ENCODE results near the gene HMGB1.
A peak's percentile ranks its signal among the peaks of the same experiment; 100 is the strongest.

The HMGB1 gene

GRCh38 chr13:30473675-30474074 is 7.9 kb upstream of the HMGB1 start:
- Histone ChIP-seq H3K27me3 (ENCODE audit: insufficient read depth, poor library complexity, severe bottlenecking) (no peaks in the 10 kb centered on the region), H3K27ac (ENCODE audit: poor library complexity, severe bottlenecking) (no peak overlapping the region), H3K9me3 (ENCODE audit: severe bottlenecking) (no peaks in the 10 kb centered on the region), H3K36me3 (ENCODE audit: low read depth) (no peaks in the 10 kb centered on the region), H3K4me1 (ENCODE audit: insufficient read depth, poor library complexity, severe bottlenecking) (no peaks in the 10 kb centered on the region), H3K4me3 (ENCODE audit: severe bottlenecking) (no peak overlapping the region)
- DNase-seq (ENCODE audit: low spot score) (no peak), ATAC-seq (ENCODE audit: low read depth) (no peak)
- no peak for TF ChIP-seq CTCF (IDR thresholded peaks at IDR 0.05; ENCODE audit: poor library complexity, severe bottlenecking)

DNA sequence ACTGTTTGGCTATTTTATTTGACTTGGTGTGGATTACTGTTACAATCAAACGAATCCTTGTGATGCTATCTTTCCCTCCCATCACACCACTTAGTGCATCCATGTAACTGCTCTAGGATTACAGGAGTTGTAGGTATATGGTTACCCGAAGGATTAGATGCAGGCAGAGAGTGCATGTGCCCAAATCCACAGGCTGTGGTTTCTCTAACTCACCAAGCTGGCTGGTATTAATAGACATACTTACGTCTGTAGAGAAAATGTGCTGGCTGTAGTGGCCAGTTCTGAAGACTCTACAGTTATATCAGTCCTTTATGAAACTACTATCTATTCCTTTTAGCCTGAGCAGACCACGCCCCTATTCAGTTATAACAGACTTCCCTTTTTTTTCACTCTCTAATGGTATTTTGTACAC is 1.1 kb upstream of the HMGB1 start:
- no peaks in the 10 kb centered on the region for H3K9me3 ChIP-seq (ENCODE audit: severe bottlenecking)
- peaks cover 21% of the 10 kb centered on the region for H3K36me3 ChIP-seq (ENCODE audit: low read depth)
- peak overlapping the region; percentile 87 for H3K27ac ChIP-seq (ENCODE audit: poor library complexity, severe bottlenecking)
- H3K4me3 ChIP-seq (ENCODE audit: severe bottlenecking), result no peak overlapping the region
- no peaks in the 10 kb centered on the region for H3K27me3 ChIP-seq (ENCODE audit: insufficient read depth, poor library complexity, severe bottlenecking)
- no peak for TF ChIP-seq CTCF (IDR thresholded peaks at IDR 0.05; ENCODE audit: poor library complexity, severe bottlenecking)
- ATAC-seq (ENCODE audit: low read depth) (no peak), DNase-seq (ENCODE audit: low spot score) (no peak)
- peaks cover 21% of the 10 kb centered on the region for H3K4me1 ChIP-seq (ENCODE audit: insufficient read depth, poor library complexity, severe bottlenecking)

DNA sequence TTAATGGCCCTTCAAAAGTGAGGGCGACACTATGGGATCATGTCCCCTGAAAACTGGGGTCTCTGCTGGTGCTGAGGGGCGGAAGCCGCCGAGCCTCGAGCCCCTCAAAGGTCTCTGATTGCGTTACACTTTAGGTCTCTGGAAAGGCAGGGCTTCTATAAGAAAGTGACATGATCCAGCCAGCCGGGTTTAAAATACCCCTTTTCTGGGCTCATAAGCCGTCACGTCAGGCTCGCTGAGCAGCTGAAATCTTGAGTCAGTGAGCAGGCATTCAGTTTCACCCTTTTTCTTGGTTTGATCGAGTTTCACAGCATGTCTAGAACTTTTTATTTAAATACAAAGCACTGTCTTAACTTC is 600 bp upstream of the HMGB1 start:
- H3K36me3 ChIP-seq (ENCODE audit: low read depth), result peaks cover 26% of the 10 kb centered on the region
- peak overlapping the region; percentile 99 for H3K4me3 ChIP-seq (ENCODE audit: severe bottlenecking)
- peak overlapping the region; percentile 87 for H3K27ac ChIP-seq (ENCODE audit: poor library complexity, severe bottlenecking)
- no peaks in the 10 kb centered on the region for H3K9me3 ChIP-seq (ENCODE audit: severe bottlenecking)
- TF ChIP-seq CTCF (IDR thresholded peaks at IDR 0.05; ENCODE audit: poor library complexity, severe bottlenecking), result no peak
- DNase-seq (ENCODE audit: low spot score) (no peak), ATAC-seq (ENCODE audit: low read depth) (no peak)
- H3K4me1 ChIP-seq (ENCODE audit: insufficient read depth, poor library complexity, severe bottlenecking), result peaks cover 21% of the 10 kb centered on the region
- no peaks in the 10 kb centered on the region for H3K27me3 ChIP-seq (ENCODE audit: insufficient read depth, poor library complexity, severe bottlenecking)

DNA sequence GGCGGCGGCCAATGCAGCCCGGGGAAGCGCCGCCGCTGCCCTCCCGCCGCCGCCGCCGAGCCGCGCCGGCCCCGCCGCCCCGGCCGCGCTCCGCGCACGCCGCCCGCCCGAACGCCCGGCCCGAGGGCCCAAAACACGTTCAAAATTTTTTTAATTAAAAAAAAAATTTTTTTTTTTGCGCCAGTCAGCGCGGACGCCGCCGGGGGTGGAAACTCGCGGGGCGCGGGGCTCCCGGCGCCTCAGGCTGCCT is 468 bp downstream of the HMGB1 start:
- H3K4me1 ChIP-seq (ENCODE audit: insufficient read depth, poor library complexity, severe bottlenecking), result peaks cover 21% of the 10 kb centered on the region
- peak overlapping the region; percentile 99 for H3K4me3 ChIP-seq (ENCODE audit: severe bottlenecking)
- no peaks in the 10 kb centered on the region for H3K27me3 ChIP-seq (ENCODE audit: insufficient read depth, poor library complexity, severe bottlenecking)
- ATAC-seq (ENCODE audit: low read depth), result no peak
- H3K27ac ChIP-seq (ENCODE audit: poor library complexity, severe bottlenecking), result peak overlapping the region; percentile 87
- no peak for DNase-seq (ENCODE audit: low spot score)
- H3K36me3 ChIP-seq (ENCODE audit: low read depth), result peaks cover 28% of the 10 kb centered on the region
- H3K9me3 ChIP-seq (ENCODE audit: severe bottlenecking), result no peaks in the 10 kb centered on the region
- TF ChIP-seq CTCF (IDR thresholded peaks at IDR 0.05; ENCODE audit: poor library complexity, severe bottlenecking), result no peak

GRCh38 chr13:30464496-30465342 is 1.0 kb downstream of the HMGB1 start:
- Histone ChIP-seq H3K27me3 (ENCODE audit: insufficient read depth, poor library complexity, severe bottlenecking) (no peaks in the 10 kb centered on the region), H3K36me3 (ENCODE audit: low read depth) (peaks cover 32% of the 10 kb centered on the region), H3K4me1 (ENCODE audit: insufficient read depth, poor library complexity, severe bottlenecking) (peaks cover 21% of the 10 kb centered on the region), H3K27ac (ENCODE audit: poor library complexity, severe bottlenecking) (peak overlapping the region; percentile 87), H3K9me3 (ENCODE audit: severe bottlenecking) (no peaks in the 10 kb centered on the region), H3K4me3 (ENCODE audit: severe bottlenecking) (peak overlapping the region; percentile 53)
- no peak for TF ChIP-seq CTCF (IDR thresholded peaks at IDR 0.05; ENCODE audit: poor library complexity, severe bottlenecking)
- ATAC-seq (ENCODE audit: low read depth) (peak; percentile 3; the same call in 1 of the 3 replicates), DNase-seq (ENCODE audit: low spot score) (no peak)
